ENCODE results near the gene ABAT.

GRCh38 chr16:8763083-8763482 is 88.7 kb downstream of the ABAT start:
- TF ChIP-seq, protein P1, sequence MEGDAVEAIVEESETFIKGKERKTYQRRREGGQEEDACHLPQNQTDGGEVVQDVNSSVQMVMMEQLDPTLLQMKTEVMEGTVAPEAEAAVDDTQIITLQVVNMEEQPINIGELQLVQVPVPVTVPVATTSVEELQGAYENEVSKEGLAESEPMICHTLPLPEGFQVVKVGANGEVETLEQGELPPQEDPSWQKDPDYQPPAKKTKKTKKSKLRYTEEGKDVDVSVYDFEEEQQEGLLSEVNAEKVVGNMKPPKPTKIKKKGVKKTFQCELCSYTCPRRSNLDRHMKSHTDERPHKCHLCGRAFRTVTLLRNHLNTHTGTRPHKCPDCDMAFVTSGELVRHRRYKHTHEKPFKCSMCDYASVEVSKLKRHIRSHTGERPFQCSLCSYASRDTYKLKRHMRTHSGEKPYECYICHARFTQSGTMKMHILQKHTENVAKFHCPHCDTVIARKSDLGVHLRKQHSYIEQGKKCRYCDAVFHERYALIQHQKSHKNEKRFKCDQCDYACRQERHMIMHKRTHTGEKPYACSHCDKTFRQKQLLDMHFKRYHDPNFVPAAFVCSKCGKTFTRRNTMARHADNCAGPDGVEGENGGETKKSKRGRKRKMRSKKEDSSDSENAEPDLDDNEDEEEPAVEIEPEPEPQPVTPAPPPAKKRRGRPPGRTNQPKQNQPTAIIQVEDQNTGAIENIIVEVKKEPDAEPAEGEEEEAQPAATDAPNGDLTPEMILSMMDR (IDR thresholded peaks at IDR 0.05; ENCODE audit: insufficient read depth, low read length, poor library complexity, severe bottlenecking), result no peak
- no peak for TF ChIP-seq EZH2phosphoT487 (conservative IDR thresholded peaks at IDR 0.05; ENCODE audit: low read length)

Data from SU-DHL-6 (cell line).